Activated T-cell treated with anti-CD3 and anti-CD28 coated beads, Interleukin-2, amount 50 U/mL, for 4 hours (primary cell): ENCODE results near the gene KHK. TPM values are rescaled to one million over a fixed set of nuclear protein-coding genes. Genes with fewer than 3 reads are reported as not detected.
"Not testable (repeated sequence)": the region's sequence is repeated elsewhere in the genome, so short reads cannot be mapped to it uniquely, and the experiment has no call there.

ENCODE experiments used
- ATAC-seq, 2 donors: fragments of 200-7000 bp; cut with Tn5 transposase; one replicate each; pipeline ENCODE4 v1.10.0; 2021
- DNase-seq: peaks from one replicate; pipeline ENCODE4 v3.0.0-alpha.2; 2020
- H3K27me3 Mint-ChIP-seq: one replicate; pipeline ENCODE4 v1.8.0; 2021; ENCODE audit warnings: low read depth, mixed read lengths
- H3K36me3 Mint-ChIP-seq: one replicate; pipeline ENCODE4 v1.8.0; 2022; ENCODE audit warnings: mixed read lengths; ENCODE audit not compliant: insufficient read depth
- H3K4me1 Mint-ChIP-seq: one replicate; pipeline ENCODE4 v1.8.0; 2021; ENCODE audit warnings: low read depth, mixed read lengths
- H3K4me3 Mint-ChIP-seq: one replicate; pipeline ENCODE4 v1.8.0; 2021; ENCODE audit warnings: mild to moderate bottlenecking, moderate library complexity, mixed read lengths
- H3K9me3 Mint-ChIP-seq: one replicate; pipeline ENCODE4 v1.8.0; 2021; ENCODE audit warnings: mixed read lengths
- total RNA-seq, 3 donors: library from RNA; stranded (reverse); gene quantifications; one replicate each; pipeline ENCODE4 v1.2.1, GENCODE V29; 2021

KHK gene
- total RNA-seq, 3 donors from 2014 or later: 5.2 to 10.7 (median 5.5) TPM

GRCh38 chr2:27071990-27072830 is 14.4 kb upstream of the KHK start:
- DNase-seq: peak; percentile 23
- ATAC-seq: peak in 1 of 2 donors; percentile 20
- no peaks in the 10 kb centered on the region for H3K9me3 Mint-ChIP-seq
- no peaks in the 10 kb centered on the region for H3K27me3 Mint-ChIP-seq
- peaks cover 16% of the 10 kb centered on the region for H3K36me3 Mint-ChIP-seq
- H3K4me3 Mint-ChIP-seq: peak overlapping the region; percentile 81
- peaks cover 74% of the 10 kb centered on the region for H3K4me1 Mint-ChIP-seq

GRCh38 chr2:27072920-27073319 is 13.7 kb upstream of the KHK start:
- peak overlapping the region; percentile 81 for H3K4me3 Mint-ChIP-seq
- H3K27me3 Mint-ChIP-seq: no peaks in the 10 kb centered on the region
- DNase-seq: no peak
- H3K36me3 Mint-ChIP-seq: peaks cover 12% of the 10 kb centered on the region
- ATAC-seq: no peak
- H3K9me3 Mint-ChIP-seq: no peaks in the 10 kb centered on the region
- peaks cover 71% of the 10 kb centered on the region for H3K4me1 Mint-ChIP-seq

- Mint-ChIP-seq H3K4me1 (peaks cover 63% of the 10 kb centered on the region), H3K4me3 (no peak overlapping the region), H3K9me3 (no peaks in the 10 kb centered on the region), H3K36me3 (peaks cover 12% of the 10 kb centered on the region), H3K27me3 (no peaks in the 10 kb centered on the region)
- DNase-seq (no peak), ATAC-seq (no peak)
Measured at GRCh38 chr2:27073782-27074181, 12.8 kb upstream of the KHK start.

GRCh38 chr2:27074738-27075565 is 11.6 kb upstream of the KHK start:
- no peaks in the 10 kb centered on the region for H3K9me3 Mint-ChIP-seq
- peaks cover 1% of the 10 kb centered on the region for H3K36me3 Mint-ChIP-seq
- peaks cover 54% of the 10 kb centered on the region for H3K4me1 Mint-ChIP-seq
- no peak for ATAC-seq
- H3K27me3 Mint-ChIP-seq: no peaks in the 10 kb centered on the region
- DNase-seq: peak; percentile 32
- H3K4me3 Mint-ChIP-seq: no peak overlapping the region

- H3K9me3 Mint-ChIP-seq, ATAC-seq, H3K36me3 Mint-ChIP-seq, H3K4me3 Mint-ChIP-seq, DNase-seq, H3K27me3 Mint-ChIP-seq: not testable (repeated sequence)
- peaks cover 54% of the 10 kb centered on the region for H3K4me1 Mint-ChIP-seq
Measured at GRCh38 chr2:27075566-27075871, 11.1 kb upstream of the KHK start.

DNA sequence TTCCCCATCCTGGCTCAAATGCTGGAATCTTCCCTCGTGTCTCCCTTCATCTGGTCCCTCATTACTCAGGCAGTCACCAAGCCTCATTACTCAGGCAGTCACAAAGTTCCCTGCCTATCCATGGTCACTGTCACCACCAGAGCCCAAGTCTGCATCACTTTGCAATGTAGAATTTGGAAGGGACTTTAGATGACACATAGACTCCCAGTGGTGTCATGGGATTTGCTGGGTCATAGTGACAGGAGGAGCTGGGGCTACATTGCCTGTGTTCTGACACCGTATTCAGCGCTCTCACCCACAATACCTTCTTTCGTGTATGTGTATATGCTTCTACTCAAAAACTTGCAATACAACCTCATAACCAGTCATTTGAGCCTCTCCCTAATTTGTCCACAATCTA is 10.2 kb upstream of the KHK start:
- Mint-ChIP-seq H3K4me1 (peaks cover 55% of the 10 kb centered on the region), H3K4me3 (no peak overlapping the region), H3K9me3 (no peaks in the 10 kb centered on the region)

DNA sequence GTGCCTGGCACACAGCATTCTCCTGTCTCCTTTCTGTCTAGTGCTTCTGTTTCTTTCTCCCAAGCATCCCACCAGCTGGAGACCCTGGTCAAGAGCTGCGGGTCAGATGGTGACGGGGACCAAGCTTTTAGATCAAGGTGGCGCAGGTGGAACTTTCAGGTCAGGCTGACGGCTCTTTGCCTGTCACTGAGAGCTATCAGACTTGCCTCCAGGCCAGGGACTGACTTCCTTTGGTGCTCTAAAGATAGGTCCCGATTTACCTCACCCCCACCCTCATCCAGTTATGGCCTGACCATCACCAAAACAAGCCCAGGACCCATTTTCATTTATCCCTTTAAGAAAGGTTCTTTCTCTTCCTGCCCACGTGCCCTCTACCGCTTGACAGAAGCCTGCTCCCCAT is 9.3 kb upstream of the KHK start:
- Mint-ChIP-seq H3K4me3 (no peak overlapping the region), H3K9me3 (no peaks in the 10 kb centered on the region)
- no peak for ATAC-seq

More for the DNA sequence above, 10.2 kb upstream of the KHK start:
- no peak for ATAC-seq
- no peaks in the 10 kb centered on the region for H3K27me3 Mint-ChIP-seq
- no peak for DNase-seq
- no peaks in the 10 kb centered on the region for H3K36me3 Mint-ChIP-seq

DNA sequence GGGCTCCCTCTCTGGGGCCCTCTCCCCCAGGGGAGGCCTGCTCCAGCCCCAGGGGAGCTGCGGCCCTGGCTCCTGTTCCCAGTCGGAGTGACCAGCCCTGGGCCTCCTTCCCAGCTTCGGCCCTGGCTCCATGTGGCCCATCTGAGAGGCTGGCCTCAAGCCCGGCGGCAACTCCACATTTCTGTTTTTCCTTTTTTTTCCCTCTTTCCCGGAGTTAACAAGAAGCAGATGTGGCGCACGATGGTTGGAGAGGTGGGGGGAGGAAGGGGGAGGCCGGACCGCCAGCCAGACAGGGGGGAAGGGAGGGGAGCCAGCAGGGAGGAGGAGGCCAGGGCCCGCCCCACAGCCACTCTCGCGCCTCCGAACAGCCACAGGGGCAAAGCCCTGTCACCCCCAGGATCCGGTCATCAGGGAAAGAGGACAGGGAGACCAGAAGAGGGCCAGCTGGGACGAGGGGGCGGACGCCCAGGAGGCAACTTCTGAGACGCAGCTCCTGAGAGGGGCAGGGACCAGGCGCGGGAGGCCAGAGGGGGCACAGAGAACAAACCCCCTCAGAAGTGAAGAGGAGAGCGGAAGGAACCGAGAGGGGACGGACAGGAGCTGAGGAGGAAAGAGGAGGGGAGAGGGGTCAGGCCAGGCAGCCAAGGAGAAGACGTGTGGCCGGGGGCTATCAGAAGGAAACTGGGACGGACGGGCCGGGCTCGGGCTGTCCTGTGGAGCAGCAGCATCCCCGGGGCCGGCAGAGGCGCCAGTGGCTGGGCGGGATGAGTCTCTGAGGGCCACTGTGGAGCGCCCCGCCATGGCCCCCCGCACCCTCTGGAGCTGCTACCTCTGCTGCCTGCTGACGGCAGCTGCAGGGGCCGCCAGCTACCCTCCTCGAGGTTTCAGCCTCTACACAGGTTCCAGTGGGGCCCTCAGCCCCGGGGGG is 8.0 kb upstream of the KHK start, which contains the start of gene EMILIN1:
TSS of gene EMILIN1 (plus strand) at position 349 of the 928 bp plus-strand sequence. CDS start at position 800, 451 bp downstream.
- peaks cover 46% of the 10 kb centered on the region for H3K4me1 Mint-ChIP-seq

More for the DNA sequence above, 9.3 kb upstream of the KHK start:
- Mint-ChIP-seq H3K27me3 (no peaks in the 10 kb centered on the region), H3K4me1 (peaks cover 56% of the 10 kb centered on the region), H3K36me3 (no peaks in the 10 kb centered on the region)
- DNase-seq: no peak

GRCh38 chr2:27079233-27080139 is 7.1 kb upstream of the KHK start:
- peak overlapping the region; percentile 14 for H3K4me3 Mint-ChIP-seq

More for the DNA sequence above, 8.0 kb upstream of the KHK start, which contains the start of gene EMILIN1:
- ATAC-seq (no peak), DNase-seq (no peak)
- no peaks in the 10 kb centered on the region for H3K36me3 Mint-ChIP-seq
- H3K27me3 Mint-ChIP-seq: no peaks in the 10 kb centered on the region
- no peak within 1 kb of the TSS for H3K4me3 Mint-ChIP-seq
- H3K9me3 Mint-ChIP-seq: no peaks in the 10 kb centered on the region

DNA sequence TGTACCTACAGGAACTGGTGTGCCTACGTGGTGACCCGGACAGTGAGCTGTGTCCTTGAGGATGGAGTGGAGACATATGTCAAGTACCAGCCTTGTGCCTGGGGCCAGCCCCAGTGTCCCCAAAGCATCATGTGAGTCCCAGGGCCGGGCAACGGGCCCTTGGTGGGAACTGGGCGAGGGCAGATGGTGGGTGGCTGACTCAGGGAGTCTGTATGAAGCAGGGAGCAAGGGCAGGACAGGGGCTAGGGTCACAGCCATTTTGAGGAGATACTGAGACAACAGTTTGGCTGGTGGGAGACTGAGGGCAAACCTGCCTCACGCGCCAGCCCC is 6.5 kb upstream of the KHK start:
- H3K4me3 Mint-ChIP-seq: peak overlapping the region; percentile 14
- ATAC-seq: no peak

More at GRCh38 chr2:27079233-27080139, 7.1 kb upstream of the KHK start:
- ATAC-seq (no peak), DNase-seq (no peak)
- Mint-ChIP-seq H3K4me1 (peaks cover 39% of the 10 kb centered on the region), H3K36me3 (no peaks in the 10 kb centered on the region), H3K27me3 (no peaks in the 10 kb centered on the region), H3K9me3 (no peaks in the 10 kb centered on the region)

DNA sequence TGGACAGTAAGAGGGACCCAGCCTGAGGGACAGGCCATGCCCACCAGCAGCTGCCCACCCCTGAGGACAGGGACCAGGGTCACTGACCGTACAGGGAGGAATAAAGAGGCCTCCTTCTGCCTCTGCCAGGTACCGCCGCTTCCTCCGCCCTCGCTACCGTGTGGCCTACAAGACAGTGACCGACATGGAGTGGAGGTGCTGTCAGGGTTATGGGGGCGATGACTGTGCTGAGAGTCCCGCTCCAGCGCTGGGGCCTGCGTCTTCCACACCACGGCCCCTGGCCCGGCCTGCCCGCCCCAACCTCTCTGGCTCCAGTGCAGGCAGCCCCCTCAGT is 6.0 kb upstream of the KHK start:
- DNase-seq: no peak
- ATAC-seq: no peak
- Mint-ChIP-seq H3K27me3 (no peaks in the 10 kb centered on the region), H3K4me3 (no peak overlapping the region), H3K4me1 (peaks cover 33% of the 10 kb centered on the region), H3K36me3 (no peaks in the 10 kb centered on the region), H3K9me3 (no peaks in the 10 kb centered on the region)

More for the DNA sequence above, 6.5 kb upstream of the KHK start:
- H3K4me1 Mint-ChIP-seq: peaks cover 33% of the 10 kb centered on the region
- H3K36me3 Mint-ChIP-seq: no peaks in the 10 kb centered on the region
- no peaks in the 10 kb centered on the region for H3K27me3 Mint-ChIP-seq
- H3K9me3 Mint-ChIP-seq: no peaks in the 10 kb centered on the region
- no peak for DNase-seq

GRCh38 chr2:27081984-27082772 is 4.4 kb upstream of the KHK start:
- Mint-ChIP-seq H3K4me1 (peaks cover 26% of the 10 kb centered on the region), H3K9me3 (no peaks in the 10 kb centered on the region), H3K36me3 (no peaks in the 10 kb centered on the region), H3K4me3 (no peak overlapping the region), H3K27me3 (no peaks in the 10 kb centered on the region)
- no peak for DNase-seq
- no peak for ATAC-seq
